Measurements from ENCODE around the gene PTAFR.

PTAFR gene

GRCh38 chr1:28150125-28150780 is 26.2 kb downstream of the PTAFR start:
- Histone ChIP-seq H3K4me2 (ENCODE audit: insufficient read depth, low read length) (no peak overlapping the region), H3K4me3 (ENCODE audit: low read depth in 1 of 2, low read length in 2 of 2) (no peak overlapping the region), H3K79me2 (ENCODE audit: insufficient read depth, low read length) (no peaks in the 10 kb centered on the region), H3K27ac (ENCODE audit: low read length) (no peak overlapping the region), H4K20me1 (ENCODE audit: insufficient read depth, low read length) (no peaks in the 10 kb centered on the region), H2AFZ (ENCODE audit: low read depth, low read length) (no peak overlapping the region), H3K36me3 (ENCODE audit: insufficient read depth, low read length) (no peaks in the 10 kb centered on the region), H3K27me3 (ENCODE audit: insufficient read depth, low read length, poor library complexity) (no peaks in the 10 kb centered on the region), H3K9ac (ENCODE audit: low read depth, low read length) (no peak overlapping the region), H3K4me1 (ENCODE audit: insufficient read depth, low read length) (no peaks in the 10 kb centered on the region), H3K9me3 (ENCODE audit: insufficient read depth, low read length, severe bottlenecking) (no peaks in the 10 kb centered on the region)
- DNase-seq (no peak), ATAC-seq (ENCODE audit: insufficient read depth, low read depth) (no peak)
- no peak for TF ChIP-seq CTCF (IDR thresholded peaks at IDR 0.05; ENCODE audit: borderline replicate concordance, extremely low read depth, low read length, poor library complexity, severe bottlenecking)
- TF ChIP-seq EZH2 (IDR thresholded peaks at IDR 0.05; ENCODE audit: borderline replicate concordance, low read depth, low read length, severe bottlenecking) = no peak

- H3K27ac ChIP-seq (ENCODE audit: low read length) = no peak overlapping the region
- no peak overlapping the region for H3K9ac ChIP-seq (ENCODE audit: low read depth, low read length)
- H3K36me3 ChIP-seq (ENCODE audit: insufficient read depth, low read length) = no peaks in the 10 kb centered on the region
- ATAC-seq (ENCODE audit: insufficient read depth, low read depth) (no peak), DNase-seq (no peak)
- no peak overlapping the region for H3K4me3 ChIP-seq (ENCODE audit: low read depth in 1 of 2, low read length in 2 of 2)
- no peaks in the 10 kb centered on the region for H3K9me3 ChIP-seq (ENCODE audit: insufficient read depth, low read length, severe bottlenecking)
- H2AFZ ChIP-seq (ENCODE audit: low read depth, low read length) = no peak overlapping the region
- no peak overlapping the region for H3K4me2 ChIP-seq (ENCODE audit: insufficient read depth, low read length)
- H4K20me1 ChIP-seq (ENCODE audit: insufficient read depth, low read length) = no peaks in the 10 kb centered on the region
- no peaks in the 10 kb centered on the region for H3K4me1 ChIP-seq (ENCODE audit: insufficient read depth, low read length)
- H3K27me3 ChIP-seq (ENCODE audit: insufficient read depth, low read length, poor library complexity) = no peaks in the 10 kb centered on the region
- no peak for TF ChIP-seq EZH2 (IDR thresholded peaks at IDR 0.05; ENCODE audit: borderline replicate concordance, low read depth, low read length, severe bottlenecking)
- TF ChIP-seq CTCF (IDR thresholded peaks at IDR 0.05; ENCODE audit: borderline replicate concordance, extremely low read depth, low read length, poor library complexity, severe bottlenecking) = no peak
- H3K79me2 ChIP-seq (ENCODE audit: insufficient read depth, low read length) = no peaks in the 10 kb centered on the region
Observed at GRCh38 chr1:28148880-28149195, 27.7 kb downstream of the PTAFR start.

GRCh38 chr1:28147264-28148094 is 29.0 kb downstream of the PTAFR start:
- Histone ChIP-seq H3K4me1 (ENCODE audit: insufficient read depth, low read length) (no peaks in the 10 kb centered on the region), H3K79me2 (ENCODE audit: insufficient read depth, low read length) (no peaks in the 10 kb centered on the region), H3K9me3 (ENCODE audit: insufficient read depth, low read length, severe bottlenecking) (no peaks in the 10 kb centered on the region), H3K4me2 (ENCODE audit: insufficient read depth, low read length) (no peak overlapping the region), H4K20me1 (ENCODE audit: insufficient read depth, low read length) (no peaks in the 10 kb centered on the region), H3K27me3 (ENCODE audit: insufficient read depth, low read length, poor library complexity) (no peaks in the 10 kb centered on the region), H2AFZ (ENCODE audit: low read depth, low read length) (no peak overlapping the region), H3K4me3 (ENCODE audit: low read depth in 1 of 2, low read length in 2 of 2) (no peak overlapping the region), H3K27ac (ENCODE audit: low read length) (no peak overlapping the region), H3K36me3 (ENCODE audit: insufficient read depth, low read length) (no peaks in the 10 kb centered on the region), H3K9ac (ENCODE audit: low read depth, low read length) (no peak overlapping the region)
- no peak for TF ChIP-seq CTCF (IDR thresholded peaks at IDR 0.05; ENCODE audit: borderline replicate concordance, extremely low read depth, low read length, poor library complexity, severe bottlenecking)
- no peak for TF ChIP-seq EZH2 (IDR thresholded peaks at IDR 0.05; ENCODE audit: borderline replicate concordance, low read depth, low read length, severe bottlenecking)
- ATAC-seq (ENCODE audit: insufficient read depth, low read depth) = no peak
- no peak for DNase-seq

Data from DND-41 (cell line).